Measurements from ENCODE around the gene MREG. TPM values are rescaled to one million over a fixed set of nuclear protein-coding genes. Genes with fewer than 3 reads are reported as not detected.

The MREG gene
- polyA plus RNA-seq, 3 donors: 0.14 to 0.47 TPM; not detected in 1

DNA sequence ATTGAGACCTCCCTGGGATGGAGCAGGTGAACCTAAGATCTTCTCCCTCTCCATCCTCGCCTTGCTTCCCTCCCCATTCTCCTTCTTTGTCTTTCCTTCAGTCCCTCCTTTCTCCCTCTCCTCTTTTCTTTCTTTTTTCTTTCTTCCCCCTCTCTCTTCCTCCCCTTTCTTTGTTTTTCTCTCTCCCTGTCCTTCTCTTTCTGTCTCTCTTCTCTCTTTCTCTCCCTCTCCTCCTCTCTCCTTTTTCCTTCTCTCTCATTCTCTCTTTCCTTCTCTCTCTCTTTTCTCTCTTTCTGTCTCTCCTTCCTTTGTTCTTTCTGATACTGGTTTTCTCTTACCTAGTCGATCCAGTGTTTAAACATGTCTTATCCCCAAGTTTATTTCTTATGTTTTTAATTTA is 10.7 kb downstream of the MREG start:
- H3K36me3 ChIP-seq (replicated peaks in 1 of 2; ENCODE audit: control insufficient read depth in 1 of 2, insufficient read depth in 2 of 2, low read length in 2 of 2): no peaks in the 10 kb centered on the region
- Mint-ChIP-seq H3K4me1 (peaks cover 29% of the 10 kb centered on the region), H3K4me3 (no peak overlapping the region), H3K27me3 (ENCODE audit: low read depth in 3 of 3) (peaks cover 0 to 3% (median 2%) of the 10 kb centered on the region in 3 donors), H3K36me3 (peaks cover 6 to 10% of the 10 kb centered on the region in 2 donors), H3K27ac (peak overlapping the region in 1 of 7 donors; percentile 33), H3K9me3 (no peaks in the 10 kb centered on the region)
- no peak for DNase-seq
- H4K20me1 ChIP-seq (ENCODE audit: insufficient read depth, low read length): no peaks in the 10 kb centered on the region
- H2AFZ ChIP-seq (ENCODE audit: insufficient read depth, low read depth, low read length, poor library complexity, severe bottlenecking): no peak overlapping the region
- H3K4me2 ChIP-seq (replicated peaks; ENCODE audit: extremely low read depth, low read length, poor library complexity, severe bottlenecking): no peak overlapping the region
- intact Hi-C loops (cut with micrococcal nuclease): no loop called here
- no peaks in the 10 kb centered on the region for H3K9me3 ChIP-seq (replicated peaks in 1 of 2; ENCODE audit: control insufficient read depth in 1 of 2, insufficient read depth in 1 of 2, low read length in 2 of 2)
- no peak overlapping the region for H3K9ac ChIP-seq (ENCODE audit: insufficient read depth, low read length, poor library complexity, severe bottlenecking)
- peaks cover 6 to 13% of the 10 kb centered on the region in 2 donors for H3K4me1 ChIP-seq (ENCODE audit: control insufficient read depth in 1 of 2, insufficient read depth in 2 of 2, low read length in 2 of 2)
- 86% methylated on average over 1 of the region's 2 CpGs for WGBS (ENCODE audit: insufficient coverage)
- H3K27me3 ChIP-seq (ENCODE audit: control insufficient read depth in 2 of 2, insufficient read depth in 2 of 2, low read length in 2 of 2): no peaks in the 10 kb centered on the region
- TF ChIP-seq, protein P1, sequence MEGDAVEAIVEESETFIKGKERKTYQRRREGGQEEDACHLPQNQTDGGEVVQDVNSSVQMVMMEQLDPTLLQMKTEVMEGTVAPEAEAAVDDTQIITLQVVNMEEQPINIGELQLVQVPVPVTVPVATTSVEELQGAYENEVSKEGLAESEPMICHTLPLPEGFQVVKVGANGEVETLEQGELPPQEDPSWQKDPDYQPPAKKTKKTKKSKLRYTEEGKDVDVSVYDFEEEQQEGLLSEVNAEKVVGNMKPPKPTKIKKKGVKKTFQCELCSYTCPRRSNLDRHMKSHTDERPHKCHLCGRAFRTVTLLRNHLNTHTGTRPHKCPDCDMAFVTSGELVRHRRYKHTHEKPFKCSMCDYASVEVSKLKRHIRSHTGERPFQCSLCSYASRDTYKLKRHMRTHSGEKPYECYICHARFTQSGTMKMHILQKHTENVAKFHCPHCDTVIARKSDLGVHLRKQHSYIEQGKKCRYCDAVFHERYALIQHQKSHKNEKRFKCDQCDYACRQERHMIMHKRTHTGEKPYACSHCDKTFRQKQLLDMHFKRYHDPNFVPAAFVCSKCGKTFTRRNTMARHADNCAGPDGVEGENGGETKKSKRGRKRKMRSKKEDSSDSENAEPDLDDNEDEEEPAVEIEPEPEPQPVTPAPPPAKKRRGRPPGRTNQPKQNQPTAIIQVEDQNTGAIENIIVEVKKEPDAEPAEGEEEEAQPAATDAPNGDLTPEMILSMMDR (IDR thresholded peaks at IDR 0.05): no peak
- H3K79me2 ChIP-seq (ENCODE audit: insufficient read depth, low read length): no peaks in the 10 kb centered on the region
- H3K4me3 ChIP-seq (replicated peaks in 1 of 3; ENCODE audit: low read depth in 2 of 3, low read length in 3 of 3): no peak overlapping the region
- H3K27ac ChIP-seq (ENCODE audit: low read depth in 1 of 2, low read length in 2 of 2): no peak overlapping the region

DNA sequence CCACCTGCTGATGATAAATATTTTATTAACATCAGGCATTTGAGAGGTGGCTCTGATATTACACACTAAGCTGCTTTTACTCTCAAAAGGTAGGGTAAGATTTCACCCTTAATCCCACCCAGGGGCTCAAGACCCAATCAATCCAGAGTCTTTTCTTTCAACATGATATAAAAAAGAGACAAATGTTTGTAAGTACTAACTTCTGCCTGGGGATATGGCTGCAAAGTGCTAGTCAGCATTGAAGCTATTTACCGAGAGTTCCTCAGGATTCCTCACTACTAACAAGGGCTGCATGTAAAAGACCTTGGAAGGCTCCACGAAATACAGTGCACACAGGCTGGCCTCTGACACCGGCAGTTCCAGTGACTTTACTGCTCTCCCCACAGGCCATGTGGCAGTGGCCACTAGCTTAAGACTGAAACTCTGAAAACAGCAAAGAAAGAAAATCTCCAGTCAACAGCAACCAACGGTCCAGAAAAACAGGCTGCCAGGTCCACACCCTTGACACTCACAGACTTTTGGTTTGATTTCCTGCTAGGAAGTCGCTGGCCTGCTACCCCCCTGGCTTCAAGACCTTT is 11.2 kb downstream of the MREG start:
- TF ChIP-seq, protein P1 (IDR thresholded peaks at IDR 0.05): no peak
- Mint-ChIP-seq H3K27me3 (ENCODE audit: low read depth in 3 of 3) (peaks cover 0 to 3% (median 2%) of the 10 kb centered on the region in 3 donors), H3K27ac (peak overlapping the region in 1 of 7 donors; percentile 33), H3K4me1 (peaks cover 34% of the 10 kb centered on the region), H3K36me3 (peaks cover 8 to 12% of the 10 kb centered on the region in 2 donors), H3K9me3 (peaks cover 0 to 1% (median 0%) of the 10 kb centered on the region in 7 donors), H3K4me3 (no peak overlapping the region)
- H3K4me2 ChIP-seq (replicated peaks; ENCODE audit: extremely low read depth, low read length, poor library complexity, severe bottlenecking): no peak overlapping the region
- H3K9me3 ChIP-seq (replicated peaks in 1 of 2; ENCODE audit: control insufficient read depth in 1 of 2, insufficient read depth in 1 of 2, low read length in 2 of 2): no peaks in the 10 kb centered on the region
- no peaks in the 10 kb centered on the region for H3K36me3 ChIP-seq (replicated peaks in 1 of 2; ENCODE audit: control insufficient read depth in 1 of 2, insufficient read depth in 2 of 2, low read length in 2 of 2)
- DNase-seq: no peak
- intact Hi-C loops (cut with micrococcal nuclease): no loop called here
- no peak overlapping the region for H3K27ac ChIP-seq (ENCODE audit: low read depth in 1 of 2, low read length in 2 of 2)
- peaks cover 9 to 18% of the 10 kb centered on the region in 2 donors for H3K4me1 ChIP-seq (ENCODE audit: control insufficient read depth in 1 of 2, insufficient read depth in 2 of 2, low read length in 2 of 2)
- H3K4me3 ChIP-seq (replicated peaks in 1 of 3; ENCODE audit: low read depth in 2 of 3, low read length in 3 of 3): no peak overlapping the region
- no peaks in the 10 kb centered on the region for H4K20me1 ChIP-seq (ENCODE audit: insufficient read depth, low read length)
- no peak overlapping the region for H2AFZ ChIP-seq (ENCODE audit: insufficient read depth, low read depth, low read length, poor library complexity, severe bottlenecking)
- H3K9ac ChIP-seq (ENCODE audit: insufficient read depth, low read length, poor library complexity, severe bottlenecking): no peak overlapping the region
- H3K79me2 ChIP-seq (ENCODE audit: insufficient read depth, low read length): no peaks in the 10 kb centered on the region
- WGBS (ENCODE audit: insufficient coverage): 16% methylated on average over 5 of the region's 5 CpGs
- H3K27me3 ChIP-seq (ENCODE audit: control insufficient read depth in 2 of 2, insufficient read depth in 2 of 2, low read length in 2 of 2): no peaks in the 10 kb centered on the region
